ENCODE results near the gene CDCA8.

CDCA8 gene

DNA sequence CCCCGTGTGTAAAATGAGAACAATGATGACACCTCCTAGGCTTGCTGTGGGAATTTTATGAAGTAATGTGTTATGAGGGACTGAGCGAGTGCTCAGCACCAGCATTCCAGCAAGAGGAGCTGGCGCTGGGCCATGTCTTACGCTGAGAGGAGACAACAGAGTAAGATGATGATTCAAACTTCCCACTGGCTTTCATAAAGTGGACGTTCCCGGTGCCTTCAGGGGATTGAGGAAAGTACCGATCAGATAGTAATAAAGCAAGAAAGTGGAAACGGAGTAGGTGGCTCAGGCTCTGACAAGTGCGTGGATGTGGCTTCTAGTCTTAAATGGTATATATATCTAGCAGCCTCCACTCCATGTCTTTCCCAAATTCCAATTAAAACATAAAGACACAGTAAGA is 48.8 kb downstream of the CDCA8 start:
- no peak for DNase-seq

DNA sequence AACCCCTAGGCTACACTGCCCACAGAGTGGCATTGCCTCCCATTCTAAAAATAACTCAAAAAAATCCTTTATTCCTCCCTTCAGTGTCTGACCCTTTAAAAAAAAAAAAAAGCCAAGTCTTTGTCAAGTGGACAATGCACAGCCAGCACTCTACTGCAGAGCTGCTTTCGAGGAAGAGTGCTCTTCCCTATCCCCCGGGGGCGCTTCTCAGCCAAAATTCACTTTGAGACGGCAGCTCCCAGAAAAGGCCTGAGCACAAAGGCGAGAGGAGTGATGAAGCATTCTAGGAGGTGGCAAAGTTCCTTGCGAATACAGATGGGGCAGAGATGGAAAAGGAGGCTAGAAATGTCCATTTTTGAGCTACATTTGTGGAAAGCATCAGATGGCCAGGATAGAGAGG is 49.3 kb downstream of the CDCA8 start:
- no peak for DNase-seq

DNA sequence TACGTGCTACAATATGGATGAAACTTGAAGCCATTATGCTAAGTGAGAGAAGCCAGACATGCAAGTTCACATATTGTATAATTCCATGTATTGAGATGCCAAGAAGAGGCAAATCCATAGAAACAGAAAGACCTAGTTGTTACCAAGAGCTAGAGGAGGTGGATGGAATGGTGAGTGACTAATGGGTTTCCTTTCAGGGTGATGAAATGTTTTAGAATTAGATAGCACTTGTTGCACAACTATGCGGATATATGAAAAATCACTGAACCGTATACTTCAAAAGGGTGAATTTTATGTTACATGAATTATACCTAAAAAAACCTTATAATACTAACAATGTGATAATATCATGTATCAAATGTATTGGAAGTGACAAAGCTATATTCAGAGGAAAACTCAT is 54.5 kb downstream of the CDCA8 start:
- DNase-seq = no peak

DNA sequence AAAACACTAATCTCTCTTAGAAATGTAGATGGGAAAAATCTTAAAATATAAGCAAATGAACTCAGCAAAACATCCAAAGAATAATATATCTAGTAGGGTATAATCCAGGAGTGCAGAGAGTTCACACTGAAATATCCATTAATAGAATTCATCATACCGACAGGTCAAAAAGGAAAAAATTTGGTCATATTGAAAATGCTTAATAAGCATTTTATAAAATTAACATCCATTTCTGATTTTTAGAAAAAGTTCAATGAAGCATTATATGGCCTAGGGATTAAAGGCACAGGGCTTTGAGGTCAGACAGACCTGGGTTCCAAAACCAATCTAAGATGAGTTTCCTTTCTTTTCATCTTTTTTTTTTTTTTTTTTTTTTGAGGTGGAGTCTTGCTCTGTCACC is 56.2 kb downstream of the CDCA8 start:
- DNase-seq = no peak

DNA sequence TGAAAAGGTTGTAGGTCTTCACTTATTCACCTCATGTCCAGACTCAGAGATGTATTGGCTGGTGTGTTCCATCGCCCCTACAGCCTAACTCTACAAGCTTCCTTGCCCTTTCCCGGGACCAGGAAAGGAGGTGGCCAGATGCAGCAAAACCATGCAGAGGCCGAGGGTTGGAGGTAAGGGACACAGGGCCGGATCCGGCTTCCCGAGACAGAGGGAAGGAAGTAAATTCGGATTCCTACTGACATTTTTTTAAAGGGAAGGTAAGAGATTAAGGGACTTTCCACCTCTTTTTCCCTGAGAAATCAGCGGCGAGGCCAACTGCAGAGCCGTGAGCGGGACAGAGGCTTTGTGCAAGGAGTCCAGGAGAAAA is 59.9 kb downstream of the CDCA8 start:
- no peak for DNase-seq

DNA sequence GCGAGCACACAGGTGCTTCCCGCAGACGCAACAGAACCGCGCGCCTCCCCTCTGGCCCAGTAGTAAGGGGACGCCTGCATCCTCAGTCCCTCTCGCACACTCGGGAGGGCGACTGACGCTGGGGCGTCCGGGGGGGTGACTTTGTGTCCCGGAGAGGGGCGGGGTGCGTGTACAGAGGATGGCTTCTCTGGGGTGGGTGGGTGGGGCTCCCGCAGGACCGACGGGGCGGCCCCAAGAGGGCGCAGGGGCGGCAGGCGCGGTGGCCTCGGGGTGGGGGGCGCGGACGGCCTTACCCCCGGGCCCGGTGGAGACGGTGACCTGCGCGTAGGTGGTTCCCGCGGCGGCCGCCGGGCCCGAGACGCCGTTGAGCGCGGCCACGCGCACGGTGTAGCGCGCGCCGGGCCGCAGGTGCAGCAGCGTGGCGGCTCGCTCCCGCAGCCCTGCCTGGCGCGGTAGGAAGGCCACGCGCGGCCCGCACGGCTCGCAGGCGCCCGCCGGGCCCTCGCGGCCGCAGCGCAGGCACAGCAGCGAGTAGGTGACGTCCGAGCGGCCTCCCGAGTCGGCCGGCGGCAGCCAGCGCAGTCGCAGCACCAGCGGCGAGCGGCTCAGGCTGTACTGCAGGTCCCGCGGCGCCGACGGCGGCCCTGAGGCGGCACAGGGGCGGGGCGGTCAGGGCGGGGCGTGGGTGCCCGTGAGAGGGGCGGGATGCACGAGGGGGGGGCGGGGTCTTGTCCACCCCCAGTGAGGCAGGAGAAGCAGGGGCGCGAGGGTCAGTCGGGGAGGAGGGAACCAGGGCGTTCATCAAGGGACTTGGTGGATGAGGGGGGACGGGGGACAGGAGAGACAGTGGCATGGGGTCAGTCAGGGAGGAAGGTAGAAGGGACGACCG is 60.5 kb downstream of the CDCA8 start:
- no peak for DNase-seq

DNA sequence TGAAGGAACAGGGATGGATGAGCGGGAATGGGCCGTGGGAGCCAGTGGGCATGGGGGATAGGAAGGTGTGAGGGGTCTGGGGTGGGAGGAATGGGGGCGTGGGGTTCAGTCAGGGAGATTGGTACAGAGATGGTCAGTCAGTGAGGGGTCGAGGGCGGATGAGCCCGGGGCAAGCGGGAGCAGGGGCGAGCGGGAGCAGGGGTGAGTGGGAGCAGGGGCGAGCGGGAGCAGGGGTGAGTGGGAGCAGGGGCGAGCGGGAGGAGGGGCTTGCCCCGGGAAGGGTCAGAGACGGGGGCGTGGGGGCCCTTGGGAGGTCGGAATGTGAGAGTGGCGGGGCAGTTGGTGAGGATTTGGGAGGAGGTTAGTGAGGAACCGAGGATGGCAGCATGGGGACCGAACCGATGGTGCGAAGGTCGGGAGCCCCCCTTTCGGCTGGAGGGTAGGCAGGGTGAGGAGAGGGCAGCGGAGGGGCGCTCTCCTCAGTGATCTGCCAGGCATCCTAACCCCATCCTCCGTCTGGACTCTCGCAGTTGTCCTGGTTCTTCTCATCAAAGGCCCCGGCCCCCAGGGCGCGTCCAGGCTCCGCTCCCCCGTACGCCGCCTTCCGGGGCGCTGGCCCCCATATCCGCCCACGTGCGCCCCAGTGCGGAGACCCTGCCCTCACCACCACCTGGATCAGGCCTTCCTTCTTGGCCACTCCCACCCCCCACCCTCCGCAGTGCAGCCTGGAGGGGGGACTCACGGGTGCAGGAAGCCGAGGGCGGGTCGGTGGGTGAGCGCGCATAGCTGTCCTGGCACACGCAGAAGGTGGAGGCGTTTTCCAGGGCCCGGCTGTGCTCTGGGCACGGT is 61.4 kb downstream of the CDCA8 start:
- DNase-seq = no peak

DNA sequence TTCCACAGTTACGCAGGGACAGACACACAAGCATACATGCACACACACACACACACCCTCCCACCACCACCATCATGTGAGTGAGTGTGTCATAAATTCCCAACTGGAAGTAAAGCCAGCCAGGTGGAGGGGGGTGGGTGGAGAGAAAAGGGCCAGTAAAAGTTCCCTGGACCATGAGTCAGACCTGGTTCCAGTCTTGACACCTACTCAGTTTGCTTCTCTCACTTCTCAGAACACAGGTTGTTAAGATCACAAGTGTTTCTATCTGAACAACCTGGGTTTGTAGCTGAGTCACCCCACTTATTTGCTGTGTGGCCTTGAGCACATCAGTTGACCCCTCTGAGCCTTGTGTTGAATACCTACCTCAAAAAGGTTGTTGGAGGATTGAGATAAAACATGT is 63.0 kb downstream of the CDCA8 start:
- DNase-seq = no peak

DNA sequence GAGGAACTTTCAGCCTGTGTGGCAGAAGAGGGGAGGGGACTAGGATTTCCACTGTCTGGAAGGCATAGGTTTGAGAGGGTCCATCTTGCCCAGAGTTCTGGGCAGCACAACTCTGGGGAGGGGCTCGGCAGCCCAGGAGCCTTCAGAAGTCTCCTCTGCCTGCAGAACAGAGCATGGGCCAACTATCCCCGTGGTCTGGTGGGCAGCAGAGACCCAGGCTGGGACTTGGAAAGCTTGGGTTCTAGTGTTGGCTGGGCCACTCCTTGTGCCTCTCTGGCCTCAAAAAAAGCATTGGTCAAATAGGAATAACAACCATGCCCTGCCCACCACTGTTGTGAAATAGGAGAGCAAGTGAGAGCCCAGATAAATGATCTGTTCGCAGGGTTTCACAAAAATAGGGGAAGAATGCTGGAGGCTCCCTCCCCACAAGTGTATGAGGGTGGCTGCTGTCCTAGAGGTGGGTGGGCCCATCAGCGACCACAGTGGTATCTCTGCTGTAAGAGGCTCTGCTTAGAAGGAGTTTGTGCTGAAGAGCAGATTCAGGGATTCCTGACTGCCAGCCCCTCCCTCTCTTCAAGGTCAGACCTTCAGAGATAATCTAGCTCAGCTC is 63.7 kb downstream of the CDCA8 start:
- DNase-seq = no peak

Measured in stimulated activated CD4-positive, alpha-beta T cell treated with anti-CD3 and anti-CD28 coated beads, Interleukin-4, amount 100 ng/mL, for 4 hours (primary cell).